GM12801 (cell line): Measurements from ENCODE around the gene HS6ST1.

Experiments
- CTCF ChIP-seq: IDR thresholded peaks from one replicate; pipeline ENCODE4 v1.5.1; 2011; ENCODE audit warnings: control low read depth; ENCODE audit not compliant: insufficient read length; ENCODE audit errors: extremely low read depth

Gene HS6ST1

GRCh38 chr2:128271597-128271910 is 47.1 kb downstream of the HS6ST1 start:
- no peak for TF ChIP-seq CTCF

- TF ChIP-seq CTCF = no peak
Observed at GRCh38 chr2:128270672-128271596, 47.7 kb downstream of the HS6ST1 start.

DNA sequence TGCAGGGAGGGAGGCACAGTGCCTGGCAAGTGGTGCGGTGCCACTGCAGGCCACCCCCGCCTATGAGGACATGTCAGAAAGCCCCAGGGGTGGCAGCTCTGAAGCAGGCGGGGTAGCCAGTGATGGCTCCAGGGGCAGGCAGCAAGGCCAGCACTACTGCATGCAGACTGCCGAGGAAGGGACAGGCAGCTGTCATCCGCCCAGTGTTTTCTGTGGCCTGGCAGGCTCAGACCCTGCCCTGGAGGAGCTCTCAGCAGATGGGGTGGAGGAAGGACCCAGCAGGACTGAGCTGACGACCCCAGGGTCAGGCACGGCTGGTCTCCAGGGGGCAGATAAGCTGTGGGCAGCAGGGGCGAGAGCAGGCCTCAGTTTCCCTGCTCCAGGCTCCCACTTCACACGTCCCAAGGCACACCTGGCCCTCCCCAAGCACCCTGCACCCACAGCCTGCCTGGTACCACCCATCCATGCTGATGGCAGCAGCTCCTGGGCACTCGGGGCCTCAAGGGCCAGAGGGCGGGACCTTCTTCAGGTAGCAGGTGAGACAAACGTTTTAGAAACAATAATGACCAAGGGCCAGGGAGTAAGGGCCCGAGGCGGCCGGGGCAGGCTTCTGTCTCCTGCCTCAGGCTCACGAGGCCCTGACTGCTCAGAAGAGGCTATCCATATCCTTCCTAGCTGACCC is 48.5 kb downstream of the HS6ST1 start:
- no peak for TF ChIP-seq CTCF

- no peak for TF ChIP-seq CTCF
Observed at GRCh38 chr2:128269063-128269989, 49.3 kb downstream of the HS6ST1 start.

DNA sequence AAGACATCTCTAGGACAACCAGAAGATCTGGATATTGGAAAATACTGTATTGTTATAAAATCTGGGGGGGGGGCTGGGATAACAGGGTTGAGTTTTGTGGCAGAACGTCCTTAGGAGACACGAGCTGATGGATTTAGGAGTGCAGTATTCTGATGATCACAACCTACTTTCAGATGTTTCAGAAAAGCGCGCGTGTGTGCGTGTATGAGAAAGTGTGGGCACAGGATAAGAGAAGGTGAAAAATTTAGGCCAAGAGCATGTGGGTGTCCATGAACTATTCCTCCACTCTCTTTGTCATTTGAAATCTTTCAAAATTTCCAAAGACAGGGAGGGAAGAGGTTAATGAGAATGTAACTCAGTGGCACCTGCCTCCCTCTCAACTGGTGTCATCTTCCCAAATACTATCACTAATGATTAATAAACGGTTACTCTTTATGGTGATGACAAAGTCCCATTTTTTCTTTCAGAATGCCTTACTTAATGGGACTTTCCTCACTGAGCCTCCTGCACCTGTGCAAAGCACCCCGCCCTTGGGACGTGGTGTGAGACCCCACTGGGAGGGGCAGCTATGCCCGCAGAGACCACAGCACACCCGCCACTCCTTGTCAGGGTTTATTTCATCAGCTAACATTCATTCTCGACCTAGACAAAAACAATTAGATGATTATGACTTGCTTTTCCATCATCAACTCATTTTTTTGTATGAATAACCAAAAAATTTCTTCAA is 53.6 kb downstream of the HS6ST1 start:
- TF ChIP-seq CTCF = no peak

DNA sequence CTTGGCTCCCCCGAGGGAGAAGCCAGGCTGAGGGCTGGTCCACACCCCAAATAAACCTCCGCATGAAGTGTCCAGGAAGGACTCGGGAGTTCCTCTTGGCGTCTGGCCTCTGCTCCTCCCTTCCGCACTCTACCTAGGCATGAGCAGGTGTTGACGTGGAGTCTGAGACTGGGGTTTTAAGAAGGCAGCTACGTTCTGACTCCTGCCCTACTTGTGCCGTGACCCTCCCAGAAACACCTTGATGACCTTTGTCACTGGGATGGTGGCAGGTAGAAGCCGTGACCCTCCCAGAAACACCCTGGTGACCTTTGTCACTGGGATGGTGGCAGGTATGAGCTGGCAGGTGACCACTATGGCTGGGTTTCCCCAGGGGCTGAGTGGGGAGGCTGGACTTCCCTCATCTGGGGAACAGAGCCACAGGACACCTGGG is 54.8 kb downstream of the HS6ST1 start:
- TF ChIP-seq CTCF = no peak
